ENCODE results near the gene LEFTY1. TPM values are rescaled to one million over a fixed set of nuclear protein-coding genes. Genes with fewer than 3 reads are reported as not detected.

The LEFTY1 gene
- total and polyA plus RNA-seq, 2 experiments from 2014 or later: 0.83 TPM; not detected in 1

DNA sequence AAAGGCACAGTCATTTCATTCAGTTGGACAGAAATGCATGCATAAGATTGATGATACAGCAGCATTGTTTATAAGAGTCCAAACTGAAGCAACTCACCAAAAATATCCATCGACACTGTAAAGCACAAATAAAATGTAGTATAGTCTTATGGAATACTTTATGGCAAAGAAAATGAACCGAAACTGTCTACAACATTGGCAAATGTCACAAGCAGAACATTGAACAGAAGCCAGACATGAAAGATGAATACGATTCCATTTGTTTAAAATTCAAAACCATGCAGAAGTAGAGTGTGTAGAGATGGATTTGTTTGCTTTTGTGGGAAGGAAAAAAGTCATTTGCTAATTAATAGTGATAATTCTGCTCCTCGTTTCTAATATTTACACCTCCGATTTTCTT is 7.5 kb upstream of the LEFTY1 start:
- Histone ChIP-seq H3K27me3 (no peaks in the 10 kb centered on the region), H3K27ac (no peak overlapping the region), H3K36me3 (no peaks in the 10 kb centered on the region), H3K4me3 (no peak overlapping the region), H3K9me3 (ENCODE audit: low read depth) (no peaks in the 10 kb centered on the region), H3K4me1 (ENCODE audit: low read depth) (no peaks in the 10 kb centered on the region)
- no peak for DNase-seq (ENCODE audit: low read depth in 1 of 2, low spot score in 1 of 2)
- TF ChIP-seq, protein P1, sequence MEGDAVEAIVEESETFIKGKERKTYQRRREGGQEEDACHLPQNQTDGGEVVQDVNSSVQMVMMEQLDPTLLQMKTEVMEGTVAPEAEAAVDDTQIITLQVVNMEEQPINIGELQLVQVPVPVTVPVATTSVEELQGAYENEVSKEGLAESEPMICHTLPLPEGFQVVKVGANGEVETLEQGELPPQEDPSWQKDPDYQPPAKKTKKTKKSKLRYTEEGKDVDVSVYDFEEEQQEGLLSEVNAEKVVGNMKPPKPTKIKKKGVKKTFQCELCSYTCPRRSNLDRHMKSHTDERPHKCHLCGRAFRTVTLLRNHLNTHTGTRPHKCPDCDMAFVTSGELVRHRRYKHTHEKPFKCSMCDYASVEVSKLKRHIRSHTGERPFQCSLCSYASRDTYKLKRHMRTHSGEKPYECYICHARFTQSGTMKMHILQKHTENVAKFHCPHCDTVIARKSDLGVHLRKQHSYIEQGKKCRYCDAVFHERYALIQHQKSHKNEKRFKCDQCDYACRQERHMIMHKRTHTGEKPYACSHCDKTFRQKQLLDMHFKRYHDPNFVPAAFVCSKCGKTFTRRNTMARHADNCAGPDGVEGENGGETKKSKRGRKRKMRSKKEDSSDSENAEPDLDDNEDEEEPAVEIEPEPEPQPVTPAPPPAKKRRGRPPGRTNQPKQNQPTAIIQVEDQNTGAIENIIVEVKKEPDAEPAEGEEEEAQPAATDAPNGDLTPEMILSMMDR (IDR thresholded peaks at IDR 0.05; ENCODE audit: low read depth, low read length): no peak

DNA sequence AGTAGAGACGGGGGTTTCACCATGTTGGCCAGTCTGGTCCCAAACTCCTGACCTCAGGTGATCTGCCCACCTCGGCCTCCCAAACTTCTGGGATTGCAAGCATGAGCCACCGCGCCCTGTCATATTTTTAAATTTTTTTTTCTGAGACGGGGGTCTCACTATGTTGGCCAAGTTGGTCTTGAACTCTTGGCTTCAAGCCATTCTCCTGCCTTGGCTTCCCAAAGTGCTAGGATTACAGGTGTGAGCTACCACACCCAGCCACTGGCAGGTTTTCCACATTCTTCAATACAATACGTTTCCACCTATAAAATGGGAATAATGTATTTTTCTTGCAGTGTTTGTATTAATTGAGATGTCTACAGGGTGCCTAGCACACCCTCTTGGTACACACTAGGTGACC is 3.4 kb upstream of the LEFTY1 start:
- H3K4me3 ChIP-seq: no peak overlapping the region
- no peaks in the 10 kb centered on the region for H3K27me3 ChIP-seq
- H3K36me3 ChIP-seq: no peaks in the 10 kb centered on the region
- no peak overlapping the region for H3K27ac ChIP-seq
- no peaks in the 10 kb centered on the region for H3K4me1 ChIP-seq (ENCODE audit: low read depth)
- no peak for DNase-seq (ENCODE audit: low read depth in 1 of 2, low spot score in 1 of 2)
- no peaks in the 10 kb centered on the region for H3K9me3 ChIP-seq (ENCODE audit: low read depth)
- TF ChIP-seq, protein P1 (IDR thresholded peaks at IDR 0.05; ENCODE audit: low read depth, low read length): no peak

DNA sequence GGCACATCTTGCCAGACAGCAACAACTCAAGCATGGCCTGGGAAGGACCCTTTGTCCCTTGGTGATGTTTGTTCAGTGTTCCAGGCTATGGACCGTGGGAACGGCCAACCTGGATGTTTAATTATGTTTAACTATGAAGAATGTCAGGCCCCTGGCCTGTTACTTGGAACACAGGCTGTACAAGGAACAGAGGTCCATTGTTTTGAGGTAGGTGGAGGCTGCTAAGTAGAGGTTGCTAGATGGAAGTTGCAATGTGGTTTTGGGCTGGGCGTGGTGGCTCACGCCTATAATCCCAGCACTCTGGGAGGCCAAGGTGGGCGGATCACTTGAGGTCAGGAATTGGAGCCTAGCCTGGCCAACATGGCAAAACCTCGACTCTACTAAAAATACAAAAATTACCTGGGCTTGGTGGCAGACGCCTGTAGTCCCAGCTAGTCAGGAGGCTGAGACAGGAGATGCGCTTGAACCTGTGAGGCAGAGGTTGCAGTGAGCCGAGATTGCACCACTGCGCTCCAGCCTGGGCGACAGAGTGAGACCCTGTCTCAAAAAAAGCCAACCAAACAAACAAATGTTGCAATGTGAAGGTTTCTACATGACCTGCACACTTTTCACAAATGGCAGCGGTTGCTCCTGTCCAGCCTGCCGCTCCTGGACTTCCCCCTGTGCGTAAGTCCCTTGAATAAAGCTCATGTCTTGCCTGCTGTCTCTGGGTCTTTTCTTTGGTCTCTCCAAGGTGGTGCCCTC is 2.5 kb upstream of the LEFTY1 start:
- Histone ChIP-seq H3K9me3 (ENCODE audit: low read depth) (no peaks in the 10 kb centered on the region), H3K27me3 (no peaks in the 10 kb centered on the region), H3K4me1 (ENCODE audit: low read depth) (no peaks in the 10 kb centered on the region), H3K36me3 (no peaks in the 10 kb centered on the region), H3K27ac (no peak overlapping the region), H3K4me3 (no peak overlapping the region)
- DNase-seq (ENCODE audit: low read depth in 1 of 2, low spot score in 1 of 2): no peak
- TF ChIP-seq, protein P1 (IDR thresholded peaks at IDR 0.05; ENCODE audit: low read depth, low read length): no peak

- DNase-seq (ENCODE audit: low read depth in 1 of 2, low spot score in 1 of 2): no peak
- TF ChIP-seq, protein P1 (IDR thresholded peaks at IDR 0.05; ENCODE audit: low read depth, low read length): no peak
- Histone ChIP-seq H3K36me3 (no peaks in the 10 kb centered on the region), H3K4me1 (ENCODE audit: low read depth) (no peaks in the 10 kb centered on the region), H3K9me3 (ENCODE audit: low read depth) (no peaks in the 10 kb centered on the region), H3K27me3 (no peaks in the 10 kb centered on the region), H3K27ac (no peak overlapping the region), H3K4me3 (no peak overlapping the region)
Measured at GRCh38 chr1:225890346-225891228, 1.6 kb upstream of the LEFTY1 start.

DNA sequence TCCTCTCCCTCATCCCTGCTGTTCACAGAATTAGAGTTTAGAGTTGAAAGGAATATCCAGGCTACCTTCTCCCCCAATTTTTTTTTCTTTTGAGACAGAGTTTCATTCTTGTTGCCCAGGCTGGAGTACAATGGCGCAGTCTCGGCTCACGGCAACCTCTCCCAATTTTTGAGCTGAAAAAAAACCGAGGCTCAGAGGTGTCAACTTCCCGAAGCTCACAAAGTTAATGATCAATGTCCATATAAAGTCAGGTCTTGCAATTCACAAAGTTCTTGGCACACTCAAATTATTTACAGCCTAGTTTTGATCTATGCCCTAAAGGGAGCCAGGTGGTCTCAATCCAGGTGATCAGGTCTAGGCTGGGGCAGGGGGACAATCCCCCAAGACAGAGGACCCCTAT is 797 bp upstream of the LEFTY1 start:
- H3K27ac ChIP-seq: no peak overlapping the region
- H3K9me3 ChIP-seq (ENCODE audit: low read depth): no peaks in the 10 kb centered on the region
- H3K4me1 ChIP-seq (ENCODE audit: low read depth): no peaks in the 10 kb centered on the region
- no peak overlapping the region for H3K4me3 ChIP-seq
- DNase-seq (ENCODE audit: low read depth in 1 of 2, low spot score in 1 of 2): no peak
- no peaks in the 10 kb centered on the region for H3K27me3 ChIP-seq
- TF ChIP-seq, protein P1 (IDR thresholded peaks at IDR 0.05; ENCODE audit: low read depth, low read length): no peak
- no peaks in the 10 kb centered on the region for H3K36me3 ChIP-seq
